GM23248 (cell line): ENCODE measurements around the gene MRTFB.

ENCODE experiments used
- EZH2 ChIP-seq: fragments of 200-600 bp; sonication (generic); IDR thresholded peaks from 2 replicates; pipeline ENCODE4 v1.6.1; 2018; ENCODE audit warnings: antibody characterized with exemption, mild to moderate bottlenecking; ENCODE audit not compliant: insufficient read depth, poor library complexity, severe bottlenecking
- EZH2phosphoT487 ChIP-seq: fragments of 200-600 bp; sonication (generic); IDR thresholded peaks from 2 replicates; pipeline ENCODE4 v1.6.1; 2018; ENCODE audit warnings: antibody characterized with exemption, moderate library complexity, mild to moderate bottlenecking, low read depth; ENCODE audit not compliant: insufficient read depth

GRCh38 chr16:14168146-14168545 is 97.0 kb downstream of the MRTFB start:
- TF ChIP-seq EZH2phosphoT487 (no peak), EZH2 (no peak)
